ENCODE results near the gene CLTB. TPM values are rescaled to one million over a fixed set of nuclear protein-coding genes. Genes with fewer than 3 reads are reported as not detected.

CLTB gene
- total RNA-seq, 2 donors from 2014 or later, result 64.0 to 80.5 TPM

- Mint-ChIP-seq H3K4me1 (ENCODE audit: low read depth in 2 of 2) (peaks cover 29 to 31% of the 10 kb centered on the region in 2 donors), H3K9me3 (no peaks in the 10 kb centered on the region), H3K27ac (peak within 1 kb of the TSS; percentile 87 to 96), H3K27me3 (no peaks in the 10 kb centered on the region), H3K36me3 (peaks cover 22% of the 10 kb centered on the region), H3K4me3 (peak within 1 kb of the TSS; percentile 92)
- peak; percentile 95 to 96 for ATAC-seq
- DNase-seq (ENCODE audit: low spot score), result peak; percentile 99
These were observed 27.8 kb downstream of the CLTB start, which contains the start of the genes HIGD2A and NOP16 for GRCh38 chr5:176388444-176389134. Gene HIGD2A (plus strand): TSS chr5:176388751. CDS start chr5:176388820, 69 bp downstream. Gene NOP16 (minus strand): TSS chr5:176388598. CDS start chr5:176388539, 59 bp downstream.

GRCh38 chr5:176388003-176388443 lies 28.3 kb downstream of the CLTB start:
- Mint-ChIP-seq H3K4me1 (ENCODE audit: low read depth in 2 of 2) (peaks cover 29 to 31% of the 10 kb centered on the region in 2 donors), H3K27ac (peak overlapping the region; percentile 87 to 96), H3K27me3 (no peaks in the 10 kb centered on the region), H3K36me3 (peaks cover 22% of the 10 kb centered on the region), H3K9me3 (no peaks in the 10 kb centered on the region), H3K4me3 (peak overlapping the region; percentile 92)
- DNase-seq (ENCODE audit: low spot score) (no peak), ATAC-seq (peak in 1 of 2 donors; percentile 0)

GRCh38 chr5:176387384-176387925 lies 28.9 kb downstream of the CLTB start:
- H3K27me3 Mint-ChIP-seq, result no peaks in the 10 kb centered on the region
- ATAC-seq (no peak), DNase-seq (ENCODE audit: low spot score) (no peak)
- no peaks in the 10 kb centered on the region for H3K9me3 Mint-ChIP-seq
- H3K36me3 Mint-ChIP-seq, result peaks cover 22% of the 10 kb centered on the region
- peak overlapping the region; percentile 87 to 96 for H3K27ac Mint-ChIP-seq
- H3K4me3 Mint-ChIP-seq, result peak overlapping the region; percentile 92
- peaks cover 29 to 31% of the 10 kb centered on the region in 2 donors for H3K4me1 Mint-ChIP-seq (ENCODE audit: low read depth in 2 of 2)

GRCh38 chr5:176386491-176386890 lies 29.8 kb downstream of the CLTB start:
- ATAC-seq, result no peak
- Mint-ChIP-seq H3K27ac (peak overlapping the region; percentile 87 to 96), H3K4me1 (ENCODE audit: low read depth in 2 of 2) (peaks cover 28 to 29% of the 10 kb centered on the region in 2 donors), H3K36me3 (peaks cover 22% of the 10 kb centered on the region), H3K4me3 (peak overlapping the region; percentile 92), H3K9me3 (no peaks in the 10 kb centered on the region), H3K27me3 (no peaks in the 10 kb centered on the region)
- no peak for DNase-seq (ENCODE audit: low spot score)

- Mint-ChIP-seq H3K36me3 (peaks cover 22% of the 10 kb centered on the region), H3K4me3 (no peak overlapping the region), H3K9me3 (no peaks in the 10 kb centered on the region), H3K4me1 (ENCODE audit: low read depth in 2 of 2) (peaks cover 28 to 29% of the 10 kb centered on the region in 2 donors), H3K27me3 (no peaks in the 10 kb centered on the region), H3K27ac (peak overlapping the region in 1 of 2 donors; percentile 62)
- ATAC-seq (no peak), DNase-seq (ENCODE audit: low spot score) (no peak)
These were observed 31.3 kb downstream of the CLTB start for GRCh38 chr5:176384991-176385390.

GRCh38 chr5:176384366-176384930 lies 31.9 kb downstream of the CLTB start:
- Mint-ChIP-seq H3K27me3 (no peaks in the 10 kb centered on the region), H3K4me1 (ENCODE audit: low read depth in 2 of 2) (peaks cover 25 to 29% of the 10 kb centered on the region in 2 donors), H3K9me3 (no peaks in the 10 kb centered on the region), H3K27ac (no peak overlapping the region), H3K4me3 (no peak overlapping the region), H3K36me3 (peaks cover 26% of the 10 kb centered on the region)
- ATAC-seq (no peak), DNase-seq (ENCODE audit: low spot score) (no peak)

- Mint-ChIP-seq H3K27me3 (no peaks in the 10 kb centered on the region), H3K4me3 (no peak overlapping the region), H3K36me3 (peaks cover 26% of the 10 kb centered on the region), H3K4me1 (ENCODE audit: low read depth in 2 of 2) (peaks cover 24 to 29% of the 10 kb centered on the region in 2 donors), H3K9me3 (no peaks in the 10 kb centered on the region), H3K27ac (no peak overlapping the region)
- no peak for ATAC-seq
- DNase-seq (ENCODE audit: low spot score), result no peak
These were observed 32.4 kb downstream of the CLTB start for GRCh38 chr5:176383961-176384360.

GRCh38 chr5:176383248-176383905 lies 33.0 kb downstream of the CLTB start:
- Mint-ChIP-seq H3K4me3 (no peak overlapping the region), H3K4me1 (ENCODE audit: low read depth in 2 of 2) (peaks cover 24 to 29% of the 10 kb centered on the region in 2 donors), H3K36me3 (peaks cover 26% of the 10 kb centered on the region), H3K27me3 (no peaks in the 10 kb centered on the region), H3K27ac (no peak overlapping the region), H3K9me3 (no peaks in the 10 kb centered on the region)
- DNase-seq (ENCODE audit: low spot score), result no peak
- no peak for ATAC-seq

GRCh38 chr5:176382721-176383120 lies 33.6 kb downstream of the CLTB start:
- no peak for ATAC-seq
- peaks cover 23% of the 10 kb centered on the region for H3K36me3 Mint-ChIP-seq
- no peak for DNase-seq (ENCODE audit: low spot score)
- H3K27ac Mint-ChIP-seq, result no peak overlapping the region
- no peaks in the 10 kb centered on the region for H3K27me3 Mint-ChIP-seq
- H3K9me3 Mint-ChIP-seq, result no peaks in the 10 kb centered on the region
- H3K4me3 Mint-ChIP-seq, result no peak overlapping the region
- peaks cover 21 to 23% of the 10 kb centered on the region in 2 donors for H3K4me1 Mint-ChIP-seq (ENCODE audit: low read depth in 2 of 2)

- Mint-ChIP-seq H3K27me3 (no peaks in the 10 kb centered on the region), H3K4me3 (no peak overlapping the region), H3K4me1 (ENCODE audit: low read depth in 2 of 2) (peaks cover 13 to 16% of the 10 kb centered on the region in 2 donors), H3K27ac (no peak overlapping the region), H3K9me3 (no peaks in the 10 kb centered on the region), H3K36me3 (peaks cover 16% of the 10 kb centered on the region)
- ATAC-seq (no peak), DNase-seq (ENCODE audit: low spot score) (no peak)
These were observed 34.4 kb downstream of the CLTB start for GRCh38 chr5:176381979-176382378.

- Mint-ChIP-seq H3K4me1 (ENCODE audit: low read depth in 2 of 2) (peaks cover 8 to 10% of the 10 kb centered on the region in 2 donors), H3K9me3 (no peaks in the 10 kb centered on the region), H3K4me3 (no peak overlapping the region), H3K27me3 (no peaks in the 10 kb centered on the region), H3K36me3 (peaks cover 14% of the 10 kb centered on the region), H3K27ac (no peak overlapping the region)
- ATAC-seq, result no peak
- no peak for DNase-seq (ENCODE audit: low spot score)
These were observed 34.9 kb downstream of the CLTB start for GRCh38 chr5:176381423-176381822.

- Mint-ChIP-seq H3K36me3 (peaks cover 5% of the 10 kb centered on the region), H3K4me3 (no peak overlapping the region), H3K27me3 (no peaks in the 10 kb centered on the region), H3K9me3 (no peaks in the 10 kb centered on the region), H3K4me1 (ENCODE audit: low read depth in 2 of 2) (no peaks in the 10 kb centered on the region), H3K27ac (no peak overlapping the region)
- DNase-seq (ENCODE audit: low spot score), result no peak
- ATAC-seq, result no peak
These were observed 36.5 kb downstream of the CLTB start for GRCh38 chr5:176379881-176380280.

- Mint-ChIP-seq H3K4me1 (ENCODE audit: low read depth in 2 of 2) (no peaks in the 10 kb centered on the region), H3K27me3 (no peaks in the 10 kb centered on the region), H3K4me3 (no peak overlapping the region), H3K27ac (no peak overlapping the region), H3K36me3 (no peaks in the 10 kb centered on the region), H3K9me3 (no peaks in the 10 kb centered on the region)
- ATAC-seq (no peak), DNase-seq (ENCODE audit: low spot score) (no peak)
These were observed 43.1 kb downstream of the CLTB start for GRCh38 chr5:176373100-176373818.
